OCI-LY1 (cell line): ENCODE measurements around the gene MYG1.

ENCODE experiments used
- EZH2 ChIP-seq: fragments of 200-600 bp; sonication (generic), shearing (Covaris generic); IDR thresholded peaks from 2 replicates; pipeline ENCODE4 v1.8.0; 2017; ENCODE audit warnings: borderline replicate concordance, mixed run types, mild to moderate bottlenecking, antibody characterized with exemption, low read length, moderate library complexity, mixed read lengths
- TF ChIP-seq, protein P1 (sequence below): fragments of 200-600 bp; sonication (generic), shearing (Covaris generic); IDR thresholded peaks from 2 replicates; pipeline ENCODE4 v1.5.1; 2017; ENCODE audit warnings: mild to moderate bottlenecking, antibody characterized with exemption, low read length, moderate library complexity, mixed read lengths

- TF ChIP-seq, protein P1, sequence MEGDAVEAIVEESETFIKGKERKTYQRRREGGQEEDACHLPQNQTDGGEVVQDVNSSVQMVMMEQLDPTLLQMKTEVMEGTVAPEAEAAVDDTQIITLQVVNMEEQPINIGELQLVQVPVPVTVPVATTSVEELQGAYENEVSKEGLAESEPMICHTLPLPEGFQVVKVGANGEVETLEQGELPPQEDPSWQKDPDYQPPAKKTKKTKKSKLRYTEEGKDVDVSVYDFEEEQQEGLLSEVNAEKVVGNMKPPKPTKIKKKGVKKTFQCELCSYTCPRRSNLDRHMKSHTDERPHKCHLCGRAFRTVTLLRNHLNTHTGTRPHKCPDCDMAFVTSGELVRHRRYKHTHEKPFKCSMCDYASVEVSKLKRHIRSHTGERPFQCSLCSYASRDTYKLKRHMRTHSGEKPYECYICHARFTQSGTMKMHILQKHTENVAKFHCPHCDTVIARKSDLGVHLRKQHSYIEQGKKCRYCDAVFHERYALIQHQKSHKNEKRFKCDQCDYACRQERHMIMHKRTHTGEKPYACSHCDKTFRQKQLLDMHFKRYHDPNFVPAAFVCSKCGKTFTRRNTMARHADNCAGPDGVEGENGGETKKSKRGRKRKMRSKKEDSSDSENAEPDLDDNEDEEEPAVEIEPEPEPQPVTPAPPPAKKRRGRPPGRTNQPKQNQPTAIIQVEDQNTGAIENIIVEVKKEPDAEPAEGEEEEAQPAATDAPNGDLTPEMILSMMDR = no peak
- TF ChIP-seq EZH2 = no peak
These were observed 23.0 kb upstream of the MYG1 start for GRCh38 chr12:53276511-53276910.
